HFF-Myc (cell line): Measurements from ENCODE around the gene MUC21.
"Not testable (repeated sequence)": the region's sequence is repeated elsewhere in the genome, so short reads cannot be mapped to it uniquely, and the experiment has no call there.

Experiments used
- DNase-seq: peaks from one replicate; pipeline ENCODE4 v3.0.0-alpha.2; 2011; ENCODE audit warnings: low read depth; ENCODE audit errors: extremely low read depth
- H3K4me3 ChIP-seq: replicated peaks from 2 replicates; pipeline ENCODE4 v1.5.1; 2011; ENCODE audit warnings: low read depth, mild to moderate bottlenecking, control low read depth, low read length
- TF ChIP-seq, protein P1 (sequence below): IDR thresholded peaks from 2 replicates; pipeline ENCODE4 v1.5.1; 2012; ENCODE audit warnings: mild to moderate bottlenecking, low read depth, low read length, control low read depth; ENCODE audit errors: missing control alignments

Gene MUC21

DNA sequence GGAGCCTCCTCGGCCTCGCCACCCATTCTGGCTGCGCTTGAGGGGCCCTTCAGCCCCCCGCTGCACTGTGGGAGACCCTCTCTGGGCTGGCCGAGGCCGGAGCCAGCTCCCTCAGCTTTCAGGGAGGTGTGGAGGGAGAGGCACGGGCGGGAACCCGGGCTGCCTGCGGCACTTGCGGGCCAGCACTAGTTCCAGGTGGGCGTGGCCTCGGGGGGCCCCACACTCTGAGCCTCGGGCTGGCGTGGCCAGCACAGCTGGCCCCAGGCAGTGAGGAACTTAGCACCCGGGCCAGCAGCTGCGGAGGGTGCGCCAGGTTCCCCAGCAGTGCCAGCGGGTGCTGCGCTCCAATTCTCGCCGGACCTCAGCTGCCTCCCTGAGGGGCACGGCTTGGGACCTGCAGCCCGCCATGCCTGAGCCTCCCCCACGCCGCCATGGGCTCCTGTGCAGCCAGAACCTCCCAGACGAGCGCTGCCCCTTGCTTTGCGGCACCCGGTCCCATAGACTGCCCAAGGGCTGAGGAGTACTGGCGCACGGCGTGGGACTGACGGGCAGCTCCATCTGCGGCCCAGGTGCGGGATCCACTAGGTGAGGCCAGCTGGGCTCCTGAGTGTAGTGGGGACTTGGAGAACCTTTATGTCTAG, 33.3 kb downstream of the MUC21 start:
- TF ChIP-seq, protein P1, sequence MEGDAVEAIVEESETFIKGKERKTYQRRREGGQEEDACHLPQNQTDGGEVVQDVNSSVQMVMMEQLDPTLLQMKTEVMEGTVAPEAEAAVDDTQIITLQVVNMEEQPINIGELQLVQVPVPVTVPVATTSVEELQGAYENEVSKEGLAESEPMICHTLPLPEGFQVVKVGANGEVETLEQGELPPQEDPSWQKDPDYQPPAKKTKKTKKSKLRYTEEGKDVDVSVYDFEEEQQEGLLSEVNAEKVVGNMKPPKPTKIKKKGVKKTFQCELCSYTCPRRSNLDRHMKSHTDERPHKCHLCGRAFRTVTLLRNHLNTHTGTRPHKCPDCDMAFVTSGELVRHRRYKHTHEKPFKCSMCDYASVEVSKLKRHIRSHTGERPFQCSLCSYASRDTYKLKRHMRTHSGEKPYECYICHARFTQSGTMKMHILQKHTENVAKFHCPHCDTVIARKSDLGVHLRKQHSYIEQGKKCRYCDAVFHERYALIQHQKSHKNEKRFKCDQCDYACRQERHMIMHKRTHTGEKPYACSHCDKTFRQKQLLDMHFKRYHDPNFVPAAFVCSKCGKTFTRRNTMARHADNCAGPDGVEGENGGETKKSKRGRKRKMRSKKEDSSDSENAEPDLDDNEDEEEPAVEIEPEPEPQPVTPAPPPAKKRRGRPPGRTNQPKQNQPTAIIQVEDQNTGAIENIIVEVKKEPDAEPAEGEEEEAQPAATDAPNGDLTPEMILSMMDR = no peak
- no peak for DNase-seq
- no peak overlapping the region for H3K4me3 ChIP-seq

GRCh38 chr6:31017436-31017835, 33.9 kb downstream of the MUC21 start:
- H3K4me3 ChIP-seq, DNase-seq: not testable (repeated sequence)

DNA sequence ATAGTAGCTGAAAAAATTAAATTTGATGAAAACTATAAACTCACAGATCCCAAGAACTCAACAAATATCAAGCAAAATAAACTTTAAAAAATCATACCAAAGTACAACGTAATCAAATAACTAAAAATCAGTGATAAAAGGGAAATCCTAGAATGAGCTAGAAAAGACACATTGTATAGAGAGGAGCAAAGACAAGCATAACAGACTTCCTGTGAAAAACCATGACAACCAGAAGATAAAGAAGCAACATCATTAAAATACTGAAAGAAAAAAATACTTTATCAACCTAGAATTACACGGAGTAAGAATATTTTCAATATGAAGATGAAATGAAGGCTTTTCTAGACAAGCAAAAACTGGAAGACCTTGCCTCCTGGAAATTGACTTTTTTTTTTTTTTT, 36.5 kb downstream of the MUC21 start:
- no peak overlapping the region for H3K4me3 ChIP-seq
- TF ChIP-seq, protein P1 = no peak
- DNase-seq = no peak

DNA sequence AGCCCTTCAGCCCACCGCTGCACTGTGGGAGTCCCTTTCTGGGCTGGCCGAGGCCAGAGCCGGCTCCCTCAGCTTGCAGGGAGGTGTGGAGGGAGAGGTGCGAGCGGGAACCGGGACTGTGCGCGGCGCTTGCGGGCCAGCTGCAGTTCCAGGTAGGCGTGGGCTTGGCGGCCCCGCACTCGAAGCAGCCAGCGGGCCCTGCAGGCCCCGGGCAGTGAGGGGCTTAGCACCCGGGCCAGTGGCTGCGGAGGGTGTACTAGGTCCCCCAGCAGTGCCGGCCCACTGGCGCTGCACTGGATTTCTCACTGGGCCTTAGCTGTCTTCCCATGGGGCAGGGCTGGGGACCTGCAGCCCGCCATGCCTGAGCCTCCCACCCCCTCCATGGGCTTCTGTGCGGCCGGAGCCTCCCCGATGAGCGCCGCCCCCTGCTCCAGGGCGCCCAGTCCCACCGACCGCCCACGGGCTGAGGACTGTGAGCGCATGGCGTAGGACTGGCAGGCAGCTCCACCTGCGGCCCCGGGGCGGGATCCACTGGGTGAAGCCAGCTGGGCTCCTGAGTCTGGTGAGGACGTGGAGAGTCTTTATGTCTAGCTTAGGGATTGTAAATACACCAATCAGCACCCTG, 37.2 kb downstream of the MUC21 start:
- DNase-seq, H3K4me3 ChIP-seq: not testable (repeated sequence)

DNA sequence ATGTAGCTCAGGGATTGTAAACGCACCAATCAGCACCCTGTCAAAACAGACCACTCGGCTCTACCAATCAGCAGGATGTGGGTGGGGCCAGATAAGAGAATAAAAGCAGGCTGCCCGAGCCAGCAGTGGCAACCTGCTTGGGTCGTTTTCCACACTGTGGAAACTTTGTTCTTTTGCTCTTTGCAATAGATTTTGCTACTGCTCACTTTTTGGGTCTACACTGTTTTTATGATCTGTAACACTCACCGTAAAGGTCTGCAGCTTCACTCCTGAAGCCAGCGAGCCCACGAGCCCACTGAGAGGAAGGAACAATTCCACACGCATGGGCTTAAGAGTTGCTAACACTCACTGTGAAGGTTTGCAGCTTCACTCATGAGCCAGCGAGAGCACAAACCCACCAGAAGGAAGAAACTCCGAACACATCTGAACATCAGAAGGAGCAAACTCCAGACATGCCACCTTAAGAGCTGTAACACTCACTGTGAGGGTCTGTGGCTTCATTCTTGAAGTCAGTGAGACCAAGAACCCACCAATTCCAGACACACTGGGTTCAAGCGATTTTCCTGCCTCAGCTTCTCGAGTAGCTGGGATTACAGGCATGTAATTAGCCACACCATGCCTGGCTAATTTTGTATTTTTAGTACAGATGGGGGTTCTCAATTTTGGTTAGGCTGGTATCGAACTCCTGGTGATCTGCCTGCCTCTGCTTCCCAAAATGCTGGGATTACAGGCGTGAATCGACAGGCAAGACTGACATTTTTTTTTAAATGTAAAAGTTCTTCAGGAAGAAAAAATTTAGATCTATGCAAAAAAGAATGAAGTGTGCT, 38.4 kb downstream of the MUC21 start:
- H3K4me3 ChIP-seq, DNase-seq: not testable (repeated sequence)

DNA sequence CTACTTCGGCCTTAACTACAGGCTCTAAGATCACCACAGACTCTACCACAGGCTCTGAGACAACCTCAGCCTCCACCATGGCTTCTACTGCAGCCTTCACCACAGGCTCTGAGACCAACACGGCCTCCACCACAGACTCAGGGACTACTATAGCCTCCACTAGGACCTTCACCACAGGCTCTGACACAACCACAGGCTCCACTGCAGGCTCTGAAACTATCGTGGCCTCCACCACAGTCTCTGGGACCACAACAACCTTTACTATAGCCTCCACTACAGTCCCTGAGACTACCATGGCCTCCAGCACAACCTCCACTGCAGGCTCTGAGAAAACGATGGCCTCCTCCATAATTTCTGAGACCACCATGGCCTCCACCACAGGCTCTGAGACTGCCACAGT, 42.1 kb downstream of the MUC21 start:
- no peak for DNase-seq
- TF ChIP-seq, protein P1 = no peak
- no peak overlapping the region for H3K4me3 ChIP-seq

DNA sequence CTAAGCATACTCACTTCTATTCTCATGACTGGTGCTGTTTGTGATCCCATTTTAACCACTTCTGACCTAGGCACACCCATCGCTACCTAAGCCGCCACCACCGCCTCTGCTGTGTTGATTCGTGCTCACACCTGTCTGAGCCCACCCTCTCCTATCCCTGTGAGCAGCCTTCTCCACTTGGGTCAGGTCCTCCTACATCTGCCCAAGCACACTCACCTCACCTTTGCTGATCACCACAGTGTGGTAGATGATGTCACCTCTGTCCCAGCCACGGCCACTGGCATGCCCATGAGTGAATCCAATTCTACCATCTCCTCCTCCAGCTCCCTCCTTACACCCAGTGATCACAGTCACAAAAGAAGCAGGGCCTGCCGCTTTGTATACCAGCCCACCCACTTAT, 47.6 kb downstream of the MUC21 start:
- TF ChIP-seq, protein P1 = no peak
- no peak for DNase-seq
- no peak overlapping the region for H3K4me3 ChIP-seq

DNA sequence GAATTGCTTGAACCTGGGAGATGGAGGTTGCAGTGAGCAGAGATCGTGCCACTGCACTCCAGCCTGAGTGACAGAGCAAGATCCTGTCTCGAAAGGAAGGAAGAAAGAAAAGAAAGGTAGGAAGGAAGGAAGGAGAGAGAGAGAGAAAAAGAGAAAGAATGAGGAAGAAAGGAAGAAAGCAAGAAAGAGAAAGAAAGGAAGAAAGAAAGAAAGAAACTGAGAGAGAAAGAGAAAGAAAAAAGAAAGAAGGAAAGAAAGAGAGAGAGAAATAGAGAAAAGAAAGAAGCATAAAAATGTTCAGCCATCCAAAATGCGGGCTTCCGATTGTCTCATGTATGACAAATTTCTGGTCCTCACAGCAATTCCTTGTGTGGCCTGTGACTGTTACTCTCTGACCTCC, 49.6 kb downstream of the MUC21 start:
- TF ChIP-seq, protein P1 = no peak

More for the DNA sequence above, 49.6 kb downstream of the MUC21 start:
- DNase-seq = no peak
- no peak overlapping the region for H3K4me3 ChIP-seq
